A549 (cell line): Measurements from ENCODE around the gene DCUN1D2. TPM values are rescaled to one million over a fixed set of nuclear protein-coding genes. Genes with fewer than 3 reads are reported as not detected.

Experiments
- ATAC-seq, 2 experiments: fragments of 200-7000 bp in 1 of 2; fragments of >200 bp in 1 of 2; cut with Nextera tagmentation in 1 of 2; cut with Tn5 transposase in 1 of 2; 3 replicates each; pipeline versions ENCODE4 v1.8.0 to v1.9.1; 2018 to 2020; ENCODE audit warnings: mild to moderate bottlenecking in 1 of 2, moderate library complexity in 1 of 2
- CTCF ChIA-PET: fragments of 300-600 bp; sonication (Branson Sonifier 250); formaldehyde crosslinking; extraction: SDS; loops from one replicate; lab custom pipeline; 2021; ENCODE audit warnings: antibody characterized with exemption, inconsistent platforms; lab: Yijun Ruan, JAX
- POLR2A ChIA-PET: fragments of 350-600 bp; formaldehyde crosslinking; extraction: SDS; loops from one replicate; lab custom pipeline; 2021; ENCODE audit warnings: antibody characterized with exemption, inconsistent platforms; lab: Yijun Ruan, JAX
- DNase-seq, 2 experiments: peaks; one replicate each; pipeline versions ENCODE4 v3.0.0 to v3.0.0-alpha.2; 2011 to 2016; ENCODE audit warnings: low read depth in 1 of 2, low spot score in 1 of 2
- FAIRE-seq: peaks from 2 replicates; lab custom pipeline; 2011; peaks lifted over from hg19 to GRCh38; lab: Jason Lieb, UNC
- H3K27ac ChIP-seq, 2 experiments: fragments of >200 bp; sonication (Bioruptor Twin); formaldehyde crosslinking; 3 replicates each; pipeline ENCODE4 v1.5.1; 2016 to 2017
- H3K4me1 ChIP-seq: fragments of >200 bp; sonication (Bioruptor Twin); formaldehyde crosslinking; 3 replicates; pipeline ENCODE4 v1.6.1; 2016
- H3K4me2 ChIP-seq: fragments of >200 bp; sonication (Bioruptor Twin); formaldehyde crosslinking; 3 replicates; pipeline ENCODE4 v1.6.1; 2016
- H3K4me3 ChIP-seq: fragments of >200 bp; sonication (Bioruptor Twin); formaldehyde crosslinking; 3 replicates; pipeline ENCODE4 v1.5.1; 2016
- H3K9me3 ChIP-seq: fragments of >200 bp; sonication (Bioruptor Twin); formaldehyde crosslinking; 3 replicates; pipeline ENCODE4 v1.6.1; 2016
- CEBPB ChIP-seq, 2 experiments: fragments of >200 bp in 1 of 2; sonication (Bioruptor Twin) in 1 of 2; formaldehyde crosslinking in 1 of 2; IDR thresholded peaks; 2 replicates each; pipeline ENCODE4 v1.6.1; 2012 to 2016
- CHD2 ChIP-seq: fragments of 150-350 bp; IDR thresholded peaks from 2 replicates; pipeline ENCODE4 v1.6.1; 2014; ENCODE audit warnings: low read length; ENCODE audit not compliant: partially characterized antibody
- EHF ChIP-seq: fragments of 250-450 bp; sonication (Bioruptor Pico); IDR thresholded peaks from 2 replicates; pipeline ENCODE4 v1.5.0; 2020; ENCODE audit warnings: mild to moderate bottlenecking
- ESRRA ChIP-seq: fragments of 150-350 bp; IDR thresholded peaks from 2 replicates; pipeline ENCODE4 v1.6.1; 2014; ENCODE audit warnings: mild to moderate bottlenecking, low read length, borderline replicate concordance
- FOXS1 ChIP-seq: fragments of 250-450 bp; sonication (Bioruptor Pico); IDR thresholded peaks from 2 replicates; pipeline ENCODE4 v1.5.0; 2020; ENCODE audit warnings: mild to moderate bottlenecking, moderate library complexity
- GATA3 ChIP-seq: IDR thresholded peaks from 2 replicates; pipeline ENCODE4 v1.6.1; 2012; ENCODE audit warnings: borderline replicate concordance
- HDAC2 ChIP-seq: fragments of 200-600 bp; sonication (generic); IDR thresholded peaks from 2 replicates; pipeline ENCODE4 v1.6.1; 2016
- HOXB13 ChIP-seq: fragments of 250-450 bp; sonication (Bioruptor Pico); IDR thresholded peaks from 2 replicates; pipeline ENCODE4 v1.5.0; 2020; ENCODE audit warnings: low read depth, mild to moderate bottlenecking, moderate library complexity
- JUN ChIP-seq, 2 experiments: fragments of >200 bp; sonication (Bioruptor Twin); formaldehyde crosslinking; IDR thresholded peaks; 2 replicates in 1 of 2; 3 replicates in 1 of 2; pipeline ENCODE4 v1.6.1; 2016 to 2017
- MAZ ChIP-seq: fragments of 150-350 bp; IDR thresholded peaks from 2 replicates; pipeline ENCODE4 v1.6.1; 2014; ENCODE audit warnings: antibody characterized with exemption, low read depth, low read length, borderline replicate concordance
- NFE2L2 ChIP-seq: fragments of 150-350 bp; conservative IDR thresholded peaks from 2 replicates; pipeline ENCODE4 v1.6.1; 2014; ENCODE audit warnings: low read length
- PHF8 ChIP-seq: fragments of 200-600 bp; sonication (generic); IDR thresholded peaks from 2 replicates; pipeline ENCODE4 v1.6.1; 2016; ENCODE audit warnings: low read depth, mild to moderate bottlenecking, antibody characterized with exemption, moderate library complexity, borderline replicate concordance
- RAD21 ChIP-seq, 2 experiments: fragments of >200 bp in 1 of 2; sonication (Bioruptor Twin) in 1 of 2; formaldehyde crosslinking in 1 of 2; IDR thresholded peaks in 1 of 2; conservative IDR thresholded peaks in 1 of 2; 2 replicates in 1 of 2; 3 replicates in 1 of 2; pipeline ENCODE4 v1.6.1; 2012 to 2018; ENCODE audit warnings: inconsistent platforms in 1 of 2
- RARB ChIP-seq: fragments of 250-450 bp; sonication (Bioruptor Pico); IDR thresholded peaks from 2 replicates; pipeline ENCODE4 v1.8.0; 2021; ENCODE audit warnings: mild to moderate bottlenecking, moderate library complexity
- RFX5 ChIP-seq: fragments of 450-650 bp; IDR thresholded peaks from 2 replicates; pipeline ENCODE4 v1.7.1; 2014; ENCODE audit warnings: antibody characterized with exemption, mild to moderate bottlenecking, moderate library complexity
- RNF2 ChIP-seq: fragments of 200-600 bp; sonication (generic); IDR thresholded peaks from 2 replicates; pipeline ENCODE4 v1.6.1; 2016; ENCODE audit warnings: low read depth, mild to moderate bottlenecking, antibody characterized with exemption, moderate library complexity, borderline replicate concordance
- SMC3 ChIP-seq: fragments of >200 bp; sonication (Bioruptor Twin); formaldehyde crosslinking; IDR thresholded peaks from 3 replicates; pipeline ENCODE4 v1.6.1; 2018; ENCODE audit warnings: inconsistent platforms
- TFCP2L1 ChIP-seq: fragments of 250-450 bp; sonication (Bioruptor Pico); IDR thresholded peaks from 2 replicates; pipeline ENCODE4 v1.5.0; 2021; ENCODE audit warnings: mild to moderate bottlenecking
- TP53 ChIP-seq: fragments of 250-450 bp; sonication (Bioruptor Pico); IDR thresholded peaks from 2 replicates; pipeline ENCODE4 v1.5.0; 2021; ENCODE audit warnings: mild to moderate bottlenecking, moderate library complexity
- ZFP36 ChIP-seq: fragments of 450-650 bp; IDR thresholded peaks from 2 replicates; pipeline ENCODE4 v1.6.1; 2014; ENCODE audit warnings: borderline replicate concordance; ENCODE audit not compliant: partially characterized antibody
- ZNF302 ChIP-seq: fragments of 250-450 bp; sonication (Bioruptor Pico); IDR thresholded peaks from 2 replicates; pipeline ENCODE4 v1.9.0; 2021; ENCODE audit warnings: inconsistent platforms, mild to moderate bottlenecking, moderate library complexity
- WGBS: methylation state at CpG from one replicate; pipeline ENCODE4 v1.1.6; 2017; ENCODE audit errors: missing lambda C conversion rate; 5-methylcytosine and 5-hydroxymethylcytosine counted together
- polyA plus RNA-seq, 4 experiments: library from polyadenylated mRNA; depleted of rRNA in 3 of 4; stranded (reverse); fragments of >200 nt; fragmentation: RNase III in 1 of 4; extraction: RNeasy Plus Mini Kit Qiagen cat#74134 plus additional on column Dnase treatment in 1 of 4; gene quantifications; 2 replicates in 3 of 4; 3 replicates in 1 of 4; pipeline ENCODE4 v1.2.3, GENCODE V29; 2011 to 2017
- TF ChIP-seq, protein P1 (sequence below): fragments of 450-650 bp; IDR thresholded peaks from 2 replicates; pipeline ENCODE4 v1.6.1; 2014; ENCODE audit warnings: antibody characterized with exemption
- TF ChIP-seq, protein P2 (sequence below): fragments of 200-600 bp; sonication (generic); IDR thresholded peaks from 2 replicates; pipeline ENCODE4 v1.6.1; 2016; ENCODE audit warnings: antibody characterized with exemption, mild to moderate bottlenecking, moderate library complexity
- TF ChIP-seq, protein P3 (sequence below): fragments of 250-450 bp; sonication (Bioruptor Pico); IDR thresholded peaks from 2 replicates; pipeline ENCODE4 v1.5.0; 2020; ENCODE audit warnings: low read depth, mild to moderate bottlenecking, moderate library complexity
- TF ChIP-seq, protein P4 (sequence below): fragments of 150-350 bp; IDR thresholded peaks from 2 replicates; pipeline ENCODE4 v1.6.1; 2014; ENCODE audit warnings: low read depth, mild to moderate bottlenecking, low read length

DCUN1D2 gene
- polyA plus RNA-seq, 2 of the 4 experiments (the other 2 are of a cell fraction), result 8.4 to 8.6 TPM

DNA sequence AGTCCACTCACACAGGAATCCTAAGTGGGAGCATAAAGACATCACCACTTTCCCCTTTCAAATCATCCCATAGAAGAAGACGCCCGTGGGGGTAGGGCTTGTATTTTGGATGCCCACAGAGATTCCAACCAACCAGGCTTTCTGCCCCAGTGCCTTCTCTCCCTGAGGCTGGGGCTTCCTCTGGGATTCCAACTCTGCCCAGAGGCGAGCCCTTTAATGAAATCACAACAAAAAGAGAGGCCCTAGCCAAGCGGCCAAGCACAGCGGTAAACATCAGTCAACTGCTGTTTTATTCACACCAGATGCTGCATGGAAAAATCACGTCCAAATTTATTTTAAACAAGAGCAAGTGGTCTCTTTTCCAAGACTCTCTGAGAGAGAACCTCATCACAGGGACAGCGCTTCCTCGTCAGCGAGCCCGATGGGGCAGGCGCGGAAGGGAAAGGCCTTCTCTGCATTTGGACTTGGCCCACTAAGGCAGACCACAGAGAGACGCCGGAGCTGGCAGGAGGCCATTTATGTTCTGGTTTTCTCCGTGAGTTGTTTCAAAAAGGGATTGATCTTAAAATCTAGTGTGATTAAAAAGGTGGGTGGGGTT, 68.7 kb downstream of the DCUN1D2 start:
- WGBS, result 80% methylated on average over 15 of the region's 15 CpGs
- CTCF ChIA-PET, result no interaction called here
- TF ChIP-seq HDAC2, result no peak
- no peak for TF ChIP-seq FOXS1
- TF ChIP-seq, protein P1, sequence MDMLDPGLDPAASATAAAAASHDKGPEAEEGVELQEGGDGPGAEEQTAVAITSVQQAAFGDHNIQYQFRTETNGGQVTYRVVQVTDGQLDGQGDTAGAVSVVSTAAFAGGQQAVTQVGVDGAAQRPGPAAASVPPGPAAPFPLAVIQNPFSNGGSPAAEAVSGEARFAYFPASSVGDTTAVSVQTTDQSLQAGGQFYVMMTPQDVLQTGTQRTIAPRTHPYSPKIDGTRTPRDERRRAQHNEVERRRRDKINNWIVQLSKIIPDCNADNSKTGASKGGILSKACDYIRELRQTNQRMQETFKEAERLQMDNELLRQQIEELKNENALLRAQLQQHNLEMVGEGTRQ, result no peak
- TF ChIP-seq TP53, result no peak
- TF ChIP-seq RFX5, result no peak
- no peak for TF ChIP-seq NFE2L2
- no peak for TF ChIP-seq CHD2
- TF ChIP-seq GATA3, result no peak
- no peak for TF ChIP-seq RNF2
- TF ChIP-seq, protein P2, sequence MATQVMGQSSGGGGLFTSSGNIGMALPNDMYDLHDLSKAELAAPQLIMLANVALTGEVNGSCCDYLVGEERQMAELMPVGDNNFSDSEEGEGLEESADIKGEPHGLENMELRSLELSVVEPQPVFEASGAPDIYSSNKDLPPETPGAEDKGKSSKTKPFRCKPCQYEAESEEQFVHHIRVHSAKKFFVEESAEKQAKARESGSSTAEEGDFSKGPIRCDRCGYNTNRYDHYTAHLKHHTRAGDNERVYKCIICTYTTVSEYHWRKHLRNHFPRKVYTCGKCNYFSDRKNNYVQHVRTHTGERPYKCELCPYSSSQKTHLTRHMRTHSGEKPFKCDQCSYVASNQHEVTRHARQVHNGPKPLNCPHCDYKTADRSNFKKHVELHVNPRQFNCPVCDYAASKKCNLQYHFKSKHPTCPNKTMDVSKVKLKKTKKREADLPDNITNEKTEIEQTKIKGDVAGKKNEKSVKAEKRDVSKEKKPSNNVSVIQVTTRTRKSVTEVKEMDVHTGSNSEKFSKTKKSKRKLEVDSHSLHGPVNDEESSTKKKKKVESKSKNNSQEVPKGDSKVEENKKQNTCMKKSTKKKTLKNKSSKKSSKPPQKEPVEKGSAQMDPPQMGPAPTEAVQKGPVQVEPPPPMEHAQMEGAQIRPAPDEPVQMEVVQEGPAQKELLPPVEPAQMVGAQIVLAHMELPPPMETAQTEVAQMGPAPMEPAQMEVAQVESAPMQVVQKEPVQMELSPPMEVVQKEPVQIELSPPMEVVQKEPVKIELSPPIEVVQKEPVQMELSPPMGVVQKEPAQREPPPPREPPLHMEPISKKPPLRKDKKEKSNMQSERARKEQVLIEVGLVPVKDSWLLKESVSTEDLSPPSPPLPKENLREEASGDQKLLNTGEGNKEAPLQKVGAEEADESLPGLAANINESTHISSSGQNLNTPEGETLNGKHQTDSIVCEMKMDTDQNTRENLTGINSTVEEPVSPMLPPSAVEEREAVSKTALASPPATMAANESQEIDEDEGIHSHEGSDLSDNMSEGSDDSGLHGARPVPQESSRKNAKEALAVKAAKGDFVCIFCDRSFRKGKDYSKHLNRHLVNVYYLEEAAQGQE, result no peak
- TF ChIP-seq SMC3, result no peak
- ATAC-seq (no peak; a peak in 1 of 6 replicates), DNase-seq (no peak), FAIRE-seq (no peak)
- Histone ChIP-seq H3K9me3 (no peaks in the 10 kb centered on the region), H3K4me2 (no peak overlapping the region), H3K27ac (no peak overlapping the region), H3K4me1 (no peaks in the 10 kb centered on the region), H3K4me3 (no peak overlapping the region)
- POLR2A ChIA-PET, result no interaction called here

DNA sequence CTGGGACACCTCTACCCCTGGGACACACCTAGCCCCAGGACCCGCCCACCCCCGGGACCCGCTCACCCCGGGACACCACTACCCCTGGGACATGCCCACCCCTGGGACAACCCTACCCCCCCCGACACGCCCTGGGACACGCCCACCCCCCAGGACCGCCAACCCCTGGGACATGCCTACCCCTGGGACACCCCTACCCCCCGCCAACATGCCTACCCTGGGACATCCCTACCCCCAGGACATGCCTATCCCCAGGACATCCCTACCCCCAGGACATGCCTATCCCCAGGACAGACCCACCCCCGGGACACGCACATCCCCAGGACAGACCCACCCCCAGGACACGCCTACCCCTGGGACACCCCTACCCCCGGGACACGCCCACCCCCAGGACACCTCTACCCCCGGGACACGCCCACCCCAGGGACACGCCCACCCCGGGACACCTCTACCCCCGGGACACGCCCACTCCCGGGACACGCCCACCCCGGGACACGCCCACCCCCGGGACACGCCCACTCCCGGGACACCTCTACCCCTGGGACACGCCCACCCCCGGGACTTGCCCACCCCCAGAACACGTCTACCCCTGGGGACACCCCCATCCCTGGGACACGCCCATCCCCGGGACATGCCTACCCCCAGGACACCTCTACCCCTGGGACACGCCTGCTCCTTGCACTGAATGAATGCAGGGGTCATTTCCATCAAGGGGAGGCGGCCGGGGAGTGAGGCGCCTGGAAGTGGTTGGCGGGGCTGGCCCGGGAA, 69.5 kb downstream of the DCUN1D2 start:
- 80% methylated on average over 1 of the region's 38 CpGs for WGBS
- H3K4me3 ChIP-seq, result no peak overlapping the region
- no peak overlapping the region for H3K27ac ChIP-seq
- H3K9me3 ChIP-seq, result no peaks in the 10 kb centered on the region
- ATAC-seq (peak; percentile 20 to 58; a peak in 4 of 6 replicates), DNase-seq (peak in 1 of 2 experiments; percentile 27), FAIRE-seq (no peak)
- ChIA-PET POLR2A (no interaction called here), CTCF (no interaction called here)
- TF ChIP-seq RAD21 (conservative IDR thresholded peaks at IDR 0.05 in 1 of 2, IDR thresholded peaks at IDR 0.05 in 1 of 2), result no peak
- no peak for TF ChIP-seq MAZ
- TF ChIP-seq EHF, result no peak
- TF ChIP-seq HOXB13 (CRISPR knock-in tag), result no peak
- no peak for TF ChIP-seq JUN (IDR thresholded peaks at IDR 0.05)
- TF ChIP-seq, protein P1, result no peak
- TF ChIP-seq RARB, result no peak
- no peak for TF ChIP-seq PHF8
- TF ChIP-seq ESRRA, result no peak
- no peak for TF ChIP-seq ZNF302 (CRISPR knock-in tag)
- TF ChIP-seq ZFP36, result no peak
- TF ChIP-seq, protein P3, sequence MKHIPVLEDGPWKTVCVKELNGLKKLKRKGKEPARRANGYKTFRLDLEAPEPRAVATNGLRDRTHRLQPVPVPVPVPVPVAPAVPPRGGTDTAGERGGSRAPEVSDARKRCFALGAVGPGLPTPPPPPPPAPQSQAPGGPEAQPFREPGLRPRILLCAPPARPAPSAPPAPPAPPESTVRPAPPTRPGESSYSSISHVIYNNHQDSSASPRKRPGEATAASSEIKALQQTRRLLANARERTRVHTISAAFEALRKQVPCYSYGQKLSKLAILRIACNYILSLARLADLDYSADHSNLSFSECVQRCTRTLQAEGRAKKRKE (CRISPR knock-in tag), result no peak
- no peak for TF ChIP-seq TFCP2L1
- TF ChIP-seq, protein P4, sequence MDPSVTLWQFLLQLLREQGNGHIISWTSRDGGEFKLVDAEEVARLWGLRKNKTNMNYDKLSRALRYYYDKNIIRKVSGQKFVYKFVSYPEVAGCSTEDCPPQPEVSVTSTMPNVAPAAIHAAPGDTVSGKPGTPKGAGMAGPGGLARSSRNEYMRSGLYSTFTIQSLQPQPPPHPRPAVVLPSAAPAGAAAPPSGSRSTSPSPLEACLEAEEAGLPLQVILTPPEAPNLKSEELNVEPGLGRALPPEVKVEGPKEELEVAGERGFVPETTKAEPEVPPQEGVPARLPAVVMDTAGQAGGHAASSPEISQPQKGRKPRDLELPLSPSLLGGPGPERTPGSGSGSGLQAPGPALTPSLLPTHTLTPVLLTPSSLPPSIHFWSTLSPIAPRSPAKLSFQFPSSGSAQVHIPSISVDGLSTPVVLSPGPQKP, result no peak
- TF ChIP-seq CEBPB (IDR thresholded peaks at IDR 0.05), result no peak
- H3K4me2 ChIP-seq, result no peak overlapping the region
- no peaks in the 10 kb centered on the region for H3K4me1 ChIP-seq
